ENCODE results near the gene THNSL1.

DNA sequence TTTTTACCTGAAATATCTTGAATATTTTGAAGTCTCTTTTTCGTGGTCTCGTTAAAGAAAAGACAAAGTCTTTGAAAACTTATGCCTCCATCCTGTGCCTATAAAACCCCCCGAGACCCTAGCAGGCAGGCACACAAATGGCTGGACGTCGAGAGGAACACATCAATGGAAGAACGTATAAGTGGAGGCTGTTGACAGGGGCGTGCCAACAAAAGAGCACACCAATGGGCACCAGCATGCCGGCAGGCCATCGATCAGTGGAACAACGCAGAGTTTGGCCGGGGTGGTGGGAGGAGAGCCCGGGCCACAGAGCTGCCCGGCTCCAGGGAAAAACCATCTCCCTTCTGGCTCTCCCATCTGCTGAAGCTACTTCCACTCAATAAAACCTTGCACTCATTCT, 25.1 kb upstream of the THNSL1 start:
- TF ChIP-seq RAD21 (IDR thresholded peaks at IDR 0.05; ENCODE audit: low read depth) (no peak), CEBPB (IDR thresholded peaks at IDR 0.05) (no peak), CREB1 (IDR thresholded peaks at IDR 0.05; ENCODE audit: low read depth) (no peak), FOXM1 (IDR thresholded peaks at IDR 0.05; ENCODE audit: borderline replicate concordance, low read depth) (no peak), EP300 (IDR thresholded peaks at IDR 0.05; ENCODE audit: borderline replicate concordance) (no peak), EGR1 (IDR thresholded peaks at IDR 0.05) (no peak), YY1 (IDR thresholded peaks at IDR 0.05; ENCODE audit: low read depth) (no peak), ZBTB7A (IDR thresholded peaks at IDR 0.05; ENCODE audit: low read depth) (no peak), TAF1 (IDR thresholded peaks at IDR 0.05; ENCODE audit: low read depth) (no peak), TCF12 (IDR thresholded peaks at IDR 0.05; ENCODE audit: low read depth) (no peak)
- TF ChIP-seq, protein P1, sequence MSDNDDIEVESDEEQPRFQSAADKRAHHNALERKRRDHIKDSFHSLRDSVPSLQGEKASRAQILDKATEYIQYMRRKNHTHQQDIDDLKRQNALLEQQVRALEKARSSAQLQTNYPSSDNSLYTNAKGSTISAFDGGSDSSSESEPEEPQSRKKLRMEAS (IDR thresholded peaks at IDR 0.05), result no peak
- TF ChIP-seq, protein P2, sequence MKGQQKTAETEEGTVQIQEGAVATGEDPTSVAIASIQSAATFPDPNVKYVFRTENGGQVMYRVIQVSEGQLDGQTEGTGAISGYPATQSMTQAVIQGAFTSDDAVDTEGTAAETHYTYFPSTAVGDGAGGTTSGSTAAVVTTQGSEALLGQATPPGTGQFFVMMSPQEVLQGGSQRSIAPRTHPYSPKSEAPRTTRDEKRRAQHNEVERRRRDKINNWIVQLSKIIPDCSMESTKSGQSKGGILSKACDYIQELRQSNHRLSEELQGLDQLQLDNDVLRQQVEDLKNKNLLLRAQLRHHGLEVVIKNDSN (IDR thresholded peaks at IDR 0.05), result no peak
- TF ChIP-seq, protein P3, sequence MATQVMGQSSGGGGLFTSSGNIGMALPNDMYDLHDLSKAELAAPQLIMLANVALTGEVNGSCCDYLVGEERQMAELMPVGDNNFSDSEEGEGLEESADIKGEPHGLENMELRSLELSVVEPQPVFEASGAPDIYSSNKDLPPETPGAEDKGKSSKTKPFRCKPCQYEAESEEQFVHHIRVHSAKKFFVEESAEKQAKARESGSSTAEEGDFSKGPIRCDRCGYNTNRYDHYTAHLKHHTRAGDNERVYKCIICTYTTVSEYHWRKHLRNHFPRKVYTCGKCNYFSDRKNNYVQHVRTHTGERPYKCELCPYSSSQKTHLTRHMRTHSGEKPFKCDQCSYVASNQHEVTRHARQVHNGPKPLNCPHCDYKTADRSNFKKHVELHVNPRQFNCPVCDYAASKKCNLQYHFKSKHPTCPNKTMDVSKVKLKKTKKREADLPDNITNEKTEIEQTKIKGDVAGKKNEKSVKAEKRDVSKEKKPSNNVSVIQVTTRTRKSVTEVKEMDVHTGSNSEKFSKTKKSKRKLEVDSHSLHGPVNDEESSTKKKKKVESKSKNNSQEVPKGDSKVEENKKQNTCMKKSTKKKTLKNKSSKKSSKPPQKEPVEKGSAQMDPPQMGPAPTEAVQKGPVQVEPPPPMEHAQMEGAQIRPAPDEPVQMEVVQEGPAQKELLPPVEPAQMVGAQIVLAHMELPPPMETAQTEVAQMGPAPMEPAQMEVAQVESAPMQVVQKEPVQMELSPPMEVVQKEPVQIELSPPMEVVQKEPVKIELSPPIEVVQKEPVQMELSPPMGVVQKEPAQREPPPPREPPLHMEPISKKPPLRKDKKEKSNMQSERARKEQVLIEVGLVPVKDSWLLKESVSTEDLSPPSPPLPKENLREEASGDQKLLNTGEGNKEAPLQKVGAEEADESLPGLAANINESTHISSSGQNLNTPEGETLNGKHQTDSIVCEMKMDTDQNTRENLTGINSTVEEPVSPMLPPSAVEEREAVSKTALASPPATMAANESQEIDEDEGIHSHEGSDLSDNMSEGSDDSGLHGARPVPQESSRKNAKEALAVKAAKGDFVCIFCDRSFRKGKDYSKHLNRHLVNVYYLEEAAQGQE (IDR thresholded peaks at IDR 0.05; ENCODE audit: low read depth), result no peak
